Neuronal stem cell (in vitro differentiated cells): ENCODE measurements around the gene IFT43.

Experiments used
- DNase-seq: peaks from one replicate; pipeline ENCODE4 v3.0.0-alpha.2; 2013; ENCODE audit warnings: low spot score
- H2AFZ ChIP-seq: one replicate; pipeline ENCODE4 v1.6.1; 2013; ENCODE audit warnings: mild to moderate bottlenecking, low read length, inconsistent platforms
- H2AK5ac ChIP-seq: 2 replicates; pipeline ENCODE4 v1.6.1; 2013; ENCODE audit warnings: low read depth, mild to moderate bottlenecking, inconsistent platforms, low read length, moderate library complexity, mixed read lengths
- H2BK120ac ChIP-seq: 2 replicates; pipeline ENCODE4 v1.6.1; 2013; ENCODE audit warnings: low read depth, mild to moderate bottlenecking, inconsistent platforms, low read length, moderate library complexity, mixed read lengths
- H2BK12ac ChIP-seq: one replicate; pipeline ENCODE4 v1.6.1; 2013; ENCODE audit warnings: low read length, inconsistent platforms
- H2BK15ac ChIP-seq: 2 replicates; pipeline ENCODE4 v1.6.1; 2013; ENCODE audit warnings: mild to moderate bottlenecking, low read length, inconsistent platforms, mixed read lengths
- H2BK5ac ChIP-seq: one replicate; pipeline ENCODE4 v1.6.1; 2013; ENCODE audit warnings: inconsistent platforms, mild to moderate bottlenecking, low read length, moderate library complexity
- H3K14ac ChIP-seq: one replicate; pipeline ENCODE4 v1.6.1; 2013; ENCODE audit warnings: low read length, inconsistent platforms
- H3K18ac ChIP-seq: 2 replicates; pipeline ENCODE4 v1.6.1; 2013; ENCODE audit warnings: low read length, inconsistent platforms
- H3K23ac ChIP-seq: 2 replicates; pipeline ENCODE4 v1.6.1; 2013; ENCODE audit warnings: low read depth, mild to moderate bottlenecking, mixed read lengths, low read length, inconsistent platforms; ENCODE audit not compliant: poor library complexity
- H3K27ac ChIP-seq: replicated peaks from 3 replicates; pipeline ENCODE4 v1.5.1; 2013; ENCODE audit warnings: low read length, inconsistent platforms
- H3K27me3 ChIP-seq, 3 experiments: 2 replicates each; pipeline ENCODE4 v1.6.1; 2013; ENCODE audit warnings: low read length in 3 of 3, mild to moderate bottlenecking in 2 of 3, inconsistent platforms in 1 of 3, low read depth in 1 of 3, mixed read lengths in 1 of 3, moderate library complexity in 1 of 3; ENCODE audit not compliant: control insufficient read depth in 3 of 3, insufficient read depth in 3 of 3
- H3K36me3 ChIP-seq, 2 donors: replicated peaks in 1 of 2; 2 replicates each; pipeline ENCODE4 v1.6.1; 2013; ENCODE audit warnings: low read length in 2 of 2; ENCODE audit not compliant: control insufficient read depth in 2 of 2, insufficient read depth in 2 of 2
- H3K4ac ChIP-seq: 2 replicates; pipeline ENCODE4 v1.6.1; 2013; ENCODE audit warnings: inconsistent platforms, mild to moderate bottlenecking, low read length, moderate library complexity
- H3K4me1 ChIP-seq, 2 donors: 1 replicate in 1 of 2; 2 replicates in 1 of 2; pipeline ENCODE4 v1.6.1; 2013; ENCODE audit warnings: low read length in 2 of 2, low read depth in 1 of 2; ENCODE audit not compliant: control insufficient read depth in 2 of 2, insufficient read depth in 1 of 2
- H3K4me2 ChIP-seq: one replicate; pipeline ENCODE4 v1.6.1; 2013; ENCODE audit warnings: mild to moderate bottlenecking, low read length, inconsistent platforms; ENCODE audit not compliant: insufficient read depth, poor library complexity, severe bottlenecking
- H3K4me3 ChIP-seq, 2 donors: 2 replicates each; pipeline ENCODE4 v1.5.1; 2013; ENCODE audit warnings: low read length in 2 of 2, mild to moderate bottlenecking in 2 of 2, inconsistent platforms in 1 of 2, moderate library complexity in 1 of 2
- H3K79me1 ChIP-seq: one replicate; pipeline ENCODE4 v1.6.1; 2013; ENCODE audit warnings: low read depth, mild to moderate bottlenecking, inconsistent platforms, low read length, moderate library complexity
- H3K9ac ChIP-seq: one replicate; pipeline ENCODE4 v1.6.1; 2013; ENCODE audit warnings: mild to moderate bottlenecking, low read depth, low read length, inconsistent platforms; ENCODE audit not compliant: poor library complexity
- H3K9me3 ChIP-seq, 2 donors: replicated peaks in 1 of 2; 2 replicates each; pipeline versions ENCODE3 to v1.6.1; 2013; ENCODE audit warnings: low read length in 2 of 2, mild to moderate bottlenecking in 2 of 2, inconsistent platforms in 1 of 2, low read depth in 1 of 2, mixed read lengths in 1 of 2, moderate library complexity in 1 of 2; ENCODE audit not compliant: control insufficient read depth in 2 of 2, insufficient read depth in 1 of 2
- H4K8ac ChIP-seq: one replicate; pipeline ENCODE4 v1.6.1; 2013; ENCODE audit warnings: low read depth, mild to moderate bottlenecking, inconsistent platforms, low read length, moderate library complexity
- H4K91ac ChIP-seq: one replicate; pipeline ENCODE4 v1.6.1; 2013; ENCODE audit warnings: low read length, low read depth, mild to moderate bottlenecking, inconsistent platforms; ENCODE audit not compliant: poor library complexity
- WGBS, 2 donors: extraction: QIAGEN DNeasy Blood & Tissue Kit; methylation state at CpG; one replicate each; pipeline ENCODE4 v1.1.7; 2013; ENCODE audit warnings: missing lambda C conversion rate in 2 of 2, mixed read lengths in 1 of 2; ENCODE audit not compliant: insufficient read length in 2 of 2, insufficient replicate concordance in 1 of 2; ENCODE audit errors: extremely low coverage in 2 of 2; 5-methylcytosine and 5-hydroxymethylcytosine counted together

Gene IFT43

GRCh38 chr14:75976826-75977581 is 8.6 kb upstream of the IFT43 start:
- H2BK12ac ChIP-seq = no peak overlapping the region
- H2BK5ac ChIP-seq = no peak overlapping the region
- WGBS, 2 donors = no CpG with 5 or more reads among the region's 8 CpGs
- peaks cover 0 to 7% (median 0%) of the 10 kb centered on the region in 3 experiments for H3K27me3 ChIP-seq
- H2BK15ac ChIP-seq = no peak overlapping the region
- no peak overlapping the region for H3K4me2 ChIP-seq
- no peak overlapping the region for H3K4me3 ChIP-seq
- H3K4me1 ChIP-seq = peaks cover 5 to 8% of the 10 kb centered on the region in 2 donors
- no peak overlapping the region for H3K27ac ChIP-seq
- no peak overlapping the region for H4K91ac ChIP-seq
- H3K79me1 ChIP-seq = peaks cover 2% of the 10 kb centered on the region
- no peak overlapping the region for H3K9ac ChIP-seq
- H2AK5ac ChIP-seq = no peak overlapping the region
- H2BK120ac ChIP-seq = no peak overlapping the region
- H3K18ac ChIP-seq = no peak overlapping the region
- no peak overlapping the region for H3K4ac ChIP-seq
- no peaks in the 10 kb centered on the region for H3K36me3 ChIP-seq
- no peak overlapping the region for H4K8ac ChIP-seq
- no peak overlapping the region for H3K23ac ChIP-seq
- no peak overlapping the region for H3K14ac ChIP-seq
- no peak for DNase-seq
- H2AFZ ChIP-seq = no peak overlapping the region
- H3K9me3 ChIP-seq = no peaks in the 10 kb centered on the region

- H3K9ac ChIP-seq = no peak overlapping the region
- peaks cover 2% of the 10 kb centered on the region for H3K79me1 ChIP-seq
- DNase-seq = no peak
- no peaks in the 10 kb centered on the region for H3K36me3 ChIP-seq
- no peak overlapping the region for H3K23ac ChIP-seq
- no peak overlapping the region for H2BK12ac ChIP-seq
- H2AFZ ChIP-seq = no peak overlapping the region
- H2BK15ac ChIP-seq = no peak overlapping the region
- no CpG with 5 or more reads among the region's 3 CpGs for WGBS, 2 donors
- peaks cover 0 to 7% (median 0%) of the 10 kb centered on the region in 3 experiments for H3K27me3 ChIP-seq
- H3K27ac ChIP-seq = no peak overlapping the region
- H3K4me2 ChIP-seq = no peak overlapping the region
- no peak overlapping the region for H2BK120ac ChIP-seq
- H4K8ac ChIP-seq = no peak overlapping the region
- H3K9me3 ChIP-seq = no peaks in the 10 kb centered on the region
- H3K4me1 ChIP-seq = peaks cover 5 to 8% of the 10 kb centered on the region in 2 donors
- H2BK5ac ChIP-seq = no peak overlapping the region
- no peak overlapping the region for H3K4ac ChIP-seq
- H2AK5ac ChIP-seq = no peak overlapping the region
- no peak overlapping the region for H3K14ac ChIP-seq
- no peak overlapping the region for H3K4me3 ChIP-seq
- no peak overlapping the region for H3K18ac ChIP-seq
- H4K91ac ChIP-seq = no peak overlapping the region
These were observed 8.0 kb upstream of the IFT43 start for GRCh38 chr14:75977582-75977943.

- H3K14ac ChIP-seq = no peak overlapping the region
- H3K9ac ChIP-seq = peak overlapping the region; percentile 66
- H3K4ac ChIP-seq = no peak overlapping the region
- no peaks in the 10 kb centered on the region for H3K36me3 ChIP-seq
- H2AFZ ChIP-seq = no peak overlapping the region
- no peak overlapping the region for H3K4me2 ChIP-seq
- no peak overlapping the region for H3K27ac ChIP-seq
- no peak overlapping the region for H2BK120ac ChIP-seq
- no peak overlapping the region for H4K91ac ChIP-seq
- no peak overlapping the region for H3K23ac ChIP-seq
- no peak for DNase-seq
- H3K79me1 ChIP-seq = peaks cover 5% of the 10 kb centered on the region
- no CpG with 5 or more reads among the region's 10 CpGs for WGBS, 2 donors
- H2BK5ac ChIP-seq = no peak overlapping the region
- H3K18ac ChIP-seq = peak overlapping the region; percentile 25
- peaks cover 0 to 14% (median 6%) of the 10 kb centered on the region in 3 experiments for H3K27me3 ChIP-seq
- H2AK5ac ChIP-seq = no peak overlapping the region
- H4K8ac ChIP-seq = no peak overlapping the region
- peak overlapping the region; percentile 20 for H2BK15ac ChIP-seq
- H3K4me3 ChIP-seq = no peak overlapping the region
- H3K9me3 ChIP-seq = no peaks in the 10 kb centered on the region
- H3K4me1 ChIP-seq = peaks cover 8 to 10% of the 10 kb centered on the region in 2 donors
- no peak overlapping the region for H2BK12ac ChIP-seq
These were observed 7.3 kb upstream of the IFT43 start for GRCh38 chr14:75978249-75978731.

DNA sequence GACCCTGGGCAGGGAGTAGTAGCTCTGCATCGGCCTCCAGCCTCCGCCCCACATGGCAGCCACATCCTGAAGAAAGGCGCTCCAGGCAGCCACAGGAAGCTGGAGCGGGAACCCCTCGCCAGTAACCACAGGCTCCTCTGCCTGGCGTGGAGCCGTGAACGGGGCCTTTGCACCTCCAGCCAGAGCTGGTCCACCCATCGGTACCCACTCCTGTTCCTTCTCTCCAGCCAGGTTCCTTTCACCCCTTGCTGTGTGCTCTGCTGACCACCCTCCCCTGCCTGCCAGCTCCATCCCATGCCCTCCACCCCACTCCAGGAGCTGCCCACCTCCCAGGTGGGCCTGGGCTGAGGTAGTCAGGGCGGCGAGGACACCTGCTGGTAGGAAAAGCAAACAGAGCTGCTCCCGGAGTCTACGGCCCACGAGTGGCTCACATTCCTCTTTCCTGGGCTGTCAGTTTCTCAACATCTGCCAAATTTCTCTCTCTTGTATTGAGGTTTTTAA is 6.4 kb upstream of the IFT43 start:
- DNase-seq = no peak
- H4K91ac ChIP-seq = no peak overlapping the region
- peak overlapping the region; percentile 20 for H2BK15ac ChIP-seq
- peaks cover 8 to 10% of the 10 kb centered on the region in 2 donors for H3K4me1 ChIP-seq
- H2BK12ac ChIP-seq = no peak overlapping the region
- no peak overlapping the region for H3K14ac ChIP-seq
- no peak overlapping the region for H3K23ac ChIP-seq
- H3K4ac ChIP-seq = no peak overlapping the region
- no peak overlapping the region for H3K4me2 ChIP-seq
- no CpG with 5 or more reads among the region's 14 CpGs for WGBS, 2 donors
- peaks cover 5% of the 10 kb centered on the region for H3K79me1 ChIP-seq
- no peak overlapping the region for H4K8ac ChIP-seq
- peaks cover 0 to 22% (median 14%) of the 10 kb centered on the region in 3 experiments for H3K27me3 ChIP-seq
- H3K18ac ChIP-seq = no peak overlapping the region
- no peaks in the 10 kb centered on the region for H3K9me3 ChIP-seq
- H3K36me3 ChIP-seq = no peaks in the 10 kb centered on the region
- no peak overlapping the region for H2AFZ ChIP-seq
- no peak overlapping the region for H3K27ac ChIP-seq
- H2AK5ac ChIP-seq = peak overlapping the region; percentile 11
- H3K9ac ChIP-seq = no peak overlapping the region
- no peak overlapping the region for H3K4me3 ChIP-seq
- H2BK120ac ChIP-seq = no peak overlapping the region
- no peak overlapping the region for H2BK5ac ChIP-seq
